OCI-LY1 (cell line): ENCODE data around the gene B4GALT6.

Experiments
- H2AFZ ChIP-seq: fragments of 200-600 bp; sonication (generic), shearing (Covaris generic); 2 replicates; pipeline ENCODE4 v1.6.0; 2014; ENCODE audit warnings: antibody characterized with exemption, mild to moderate bottlenecking, low read length
- H3F3A ChIP-seq: fragments of 200-600 bp; sonication (generic), shearing (Covaris generic); 2 replicates; pipeline ENCODE4 v1.6.0; 2014; ENCODE audit warnings: mild to moderate bottlenecking, antibody characterized with exemption, low read length, moderate library complexity; ENCODE audit not compliant: insufficient read depth
- H3K27ac ChIP-seq: fragments of 200-600 bp; sonication (generic); 2 replicates; pipeline ENCODE4 v1.5.1; 2014; ENCODE audit warnings: low read length, mixed run types, mild to moderate bottlenecking, low read depth; ENCODE audit not compliant: poor library complexity, severe bottlenecking
- H3K27me3 ChIP-seq: fragments of 200-600 bp; sonication (generic); 2 replicates; pipeline ENCODE4 v1.6.0; 2014; ENCODE audit warnings: antibody characterized with exemption, mild to moderate bottlenecking, low read length, moderate library complexity; ENCODE audit not compliant: insufficient read depth
- H3K36me3 ChIP-seq: fragments of 200-600 bp; sonication (generic); 2 replicates; pipeline ENCODE4 v1.6.1; 2014; ENCODE audit warnings: mild to moderate bottlenecking, antibody characterized with exemption, low read length, moderate library complexity, mixed read lengths; ENCODE audit not compliant: insufficient read depth
- H3K4me1 ChIP-seq: fragments of 200-600 bp; sonication (generic); 2 replicates; pipeline ENCODE4 v1.5.1; 2014; ENCODE audit warnings: mild to moderate bottlenecking, low read length, moderate library complexity; ENCODE audit not compliant: insufficient read depth, severe bottlenecking
- H3K4me2 ChIP-seq: fragments of 200-600 bp; sonication (generic), shearing (Covaris generic); 2 replicates; pipeline ENCODE4 v1.6.1; 2014; ENCODE audit warnings: low read length
- H3K4me3 ChIP-seq: fragments of 200-600 bp; sonication (generic); 2 replicates; pipeline ENCODE4 v1.5.1; 2014; ENCODE audit warnings: low read length, low read depth, mild to moderate bottlenecking, mixed read lengths; ENCODE audit not compliant: poor library complexity, severe bottlenecking
- H3K79me2 ChIP-seq: fragments of 200-600 bp; shearing (Covaris generic); 2 replicates; pipeline ENCODE4 v1.6.1; 2016; ENCODE audit warnings: mixed run types, low read length, mixed read lengths; ENCODE audit not compliant: insufficient read depth
- H3K9ac ChIP-seq: fragments of 200-600 bp; sonication (generic), shearing (Covaris generic); 2 replicates; pipeline ENCODE4 v1.6.1; 2014; ENCODE audit warnings: mild to moderate bottlenecking, low read length, mixed read lengths
- H3K9me2 ChIP-seq: fragments of 200-600 bp; sonication (generic), shearing (Covaris generic); 2 replicates; pipeline ENCODE4 v1.6.1; 2014; ENCODE audit warnings: low read depth, mild to moderate bottlenecking, low read length, mixed read lengths
- H3K9me3 ChIP-seq: fragments of 200-600 bp; shearing (Covaris generic); 2 replicates; pipeline ENCODE4 v1.6.1; 2014; ENCODE audit warnings: low read length, mixed read lengths
- H4K20me1 ChIP-seq: fragments of 200-600 bp; sonication (generic), shearing (Covaris generic); 2 replicates; pipeline ENCODE4 v1.6.0; 2016; ENCODE audit warnings: mild to moderate bottlenecking, low read length; ENCODE audit not compliant: insufficient read depth
- EZH2 ChIP-seq: fragments of 200-600 bp; sonication (generic), shearing (Covaris generic); IDR thresholded peaks from 2 replicates; pipeline ENCODE4 v1.8.0; 2017; ENCODE audit warnings: borderline replicate concordance, mixed run types, mild to moderate bottlenecking, antibody characterized with exemption, low read length, moderate library complexity, mixed read lengths
- TF ChIP-seq, protein P1 (sequence below): fragments of 200-600 bp; sonication (generic), shearing (Covaris generic); IDR thresholded peaks from 2 replicates; pipeline ENCODE4 v1.5.1; 2017; ENCODE audit warnings: mild to moderate bottlenecking, antibody characterized with exemption, low read length, moderate library complexity, mixed read lengths

Gene B4GALT6

DNA sequence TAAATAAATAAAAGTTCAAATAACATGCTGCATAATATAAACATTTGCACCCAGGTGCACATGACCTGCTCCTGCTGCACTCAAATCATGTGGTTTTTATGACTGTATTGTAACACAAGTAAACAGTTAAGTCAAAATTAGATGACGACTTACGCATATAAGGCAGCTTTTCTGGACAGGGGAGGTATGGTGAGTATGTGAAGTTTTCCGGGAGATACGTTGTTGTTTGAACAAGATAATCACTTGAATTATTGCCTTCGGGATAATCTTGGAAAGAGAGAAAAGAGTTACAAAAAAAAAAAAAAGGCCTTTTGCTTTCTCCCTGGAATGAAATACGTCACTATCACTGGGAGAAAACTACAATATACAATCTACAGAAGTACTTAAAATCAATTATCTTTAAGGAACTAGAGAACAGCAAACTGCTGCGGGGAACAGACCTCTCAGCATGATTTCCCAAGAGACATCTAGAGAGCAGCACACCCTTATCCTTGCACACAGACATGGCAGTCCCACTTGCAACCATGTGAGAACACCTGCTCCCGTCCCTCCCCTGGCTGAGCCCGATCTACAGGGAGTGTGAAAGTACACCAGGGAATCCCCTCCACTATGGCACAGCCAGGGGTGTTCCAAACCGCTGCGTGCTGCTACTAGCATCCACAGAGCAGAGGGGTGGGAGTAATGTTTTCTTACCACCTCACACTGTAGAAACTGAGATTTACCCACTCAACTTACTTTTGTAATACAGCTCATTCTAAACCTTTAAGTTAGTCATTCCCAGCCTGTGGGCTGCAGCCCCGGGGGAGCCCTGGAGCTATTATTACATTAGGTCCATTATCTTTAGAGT is 26.3 kb downstream of the B4GALT6 start:
- Histone ChIP-seq H3K27me3 (no peaks in the 10 kb centered on the region), H3F3A (no peaks in the 10 kb centered on the region), H3K9ac (no peak overlapping the region), H3K27ac (no peak overlapping the region), H4K20me1 (no peaks in the 10 kb centered on the region), H3K4me2 (no peak overlapping the region), H3K79me2 (no peaks in the 10 kb centered on the region), H3K9me3 (no peaks in the 10 kb centered on the region), H2AFZ (no peak overlapping the region), H3K36me3 (no peaks in the 10 kb centered on the region), H3K9me2 (no peaks in the 10 kb centered on the region), H3K4me1 (no peaks in the 10 kb centered on the region), H3K4me3 (no peak overlapping the region)
- no peak for TF ChIP-seq EZH2
- TF ChIP-seq, protein P1, sequence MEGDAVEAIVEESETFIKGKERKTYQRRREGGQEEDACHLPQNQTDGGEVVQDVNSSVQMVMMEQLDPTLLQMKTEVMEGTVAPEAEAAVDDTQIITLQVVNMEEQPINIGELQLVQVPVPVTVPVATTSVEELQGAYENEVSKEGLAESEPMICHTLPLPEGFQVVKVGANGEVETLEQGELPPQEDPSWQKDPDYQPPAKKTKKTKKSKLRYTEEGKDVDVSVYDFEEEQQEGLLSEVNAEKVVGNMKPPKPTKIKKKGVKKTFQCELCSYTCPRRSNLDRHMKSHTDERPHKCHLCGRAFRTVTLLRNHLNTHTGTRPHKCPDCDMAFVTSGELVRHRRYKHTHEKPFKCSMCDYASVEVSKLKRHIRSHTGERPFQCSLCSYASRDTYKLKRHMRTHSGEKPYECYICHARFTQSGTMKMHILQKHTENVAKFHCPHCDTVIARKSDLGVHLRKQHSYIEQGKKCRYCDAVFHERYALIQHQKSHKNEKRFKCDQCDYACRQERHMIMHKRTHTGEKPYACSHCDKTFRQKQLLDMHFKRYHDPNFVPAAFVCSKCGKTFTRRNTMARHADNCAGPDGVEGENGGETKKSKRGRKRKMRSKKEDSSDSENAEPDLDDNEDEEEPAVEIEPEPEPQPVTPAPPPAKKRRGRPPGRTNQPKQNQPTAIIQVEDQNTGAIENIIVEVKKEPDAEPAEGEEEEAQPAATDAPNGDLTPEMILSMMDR: no peak

DNA sequence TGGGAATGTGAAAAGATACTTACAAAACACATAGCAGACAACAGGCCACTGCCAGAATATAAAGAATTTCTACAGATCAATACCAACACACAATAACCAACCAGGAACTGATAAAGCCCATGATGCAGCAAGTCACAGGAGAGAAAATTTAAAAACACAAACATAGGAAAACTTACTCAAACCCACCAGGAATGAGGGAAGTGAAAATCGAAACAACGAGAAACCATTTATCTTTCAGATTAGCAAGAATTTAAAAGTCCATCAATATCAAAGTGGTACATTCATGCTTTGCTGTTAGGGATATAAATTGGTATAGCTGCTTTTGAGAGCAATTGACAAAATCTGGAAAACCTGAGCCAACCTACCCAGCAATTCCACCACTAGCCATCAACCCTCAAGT is 27.6 kb downstream of the B4GALT6 start:
- Histone ChIP-seq H2AFZ (no peak overlapping the region), H3K4me1 (no peaks in the 10 kb centered on the region)

DNA sequence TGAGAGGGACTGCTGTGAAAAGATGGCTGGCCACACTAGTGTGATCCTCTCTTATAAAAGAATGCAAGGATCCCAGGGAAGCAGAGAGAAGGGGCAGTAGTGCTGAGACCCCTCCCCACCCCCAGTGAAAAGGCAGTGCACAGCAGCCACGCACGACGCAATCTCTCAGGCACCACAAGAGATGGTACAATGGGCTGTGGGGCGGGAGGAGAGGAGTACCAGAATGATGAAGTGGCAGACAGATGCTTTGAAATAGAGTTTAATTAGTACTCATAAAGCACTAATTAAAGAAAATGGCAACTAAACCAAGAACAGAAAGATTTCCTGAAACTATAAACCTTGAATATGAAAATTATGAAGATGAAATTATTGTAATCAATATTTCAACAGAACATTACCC is 29.0 kb downstream of the B4GALT6 start:
- Histone ChIP-seq H3K4me1 (no peaks in the 10 kb centered on the region), H3F3A (no peaks in the 10 kb centered on the region), H3K9me3 (no peaks in the 10 kb centered on the region), H3K9ac (no peak overlapping the region), H3K9me2 (no peaks in the 10 kb centered on the region), H3K27me3 (no peaks in the 10 kb centered on the region), H3K4me2 (no peak overlapping the region), H4K20me1 (no peaks in the 10 kb centered on the region), H3K27ac (no peak overlapping the region), H3K4me3 (no peak overlapping the region), H3K36me3 (no peaks in the 10 kb centered on the region), H3K79me2 (no peaks in the 10 kb centered on the region), H2AFZ (no peak overlapping the region)
- TF ChIP-seq EZH2: no peak
- TF ChIP-seq, protein P1: no peak

More for the DNA sequence above, 27.6 kb downstream of the B4GALT6 start:
- Histone ChIP-seq H3K4me3 (no peak overlapping the region), H4K20me1 (no peaks in the 10 kb centered on the region), H3K79me2 (no peaks in the 10 kb centered on the region), H3K27me3 (no peaks in the 10 kb centered on the region), H3K9me3 (no peaks in the 10 kb centered on the region), H3K9ac (no peak overlapping the region), H3K27ac (no peak overlapping the region), H3K36me3 (no peaks in the 10 kb centered on the region), H3F3A (no peaks in the 10 kb centered on the region), H3K4me2 (no peak overlapping the region), H3K9me2 (no peaks in the 10 kb centered on the region)
- TF ChIP-seq, protein P1: no peak
- TF ChIP-seq EZH2: no peak
